Neural cell (in vitro differentiated cells): ENCODE measurements around the gene DUSP14. TPM values are rescaled to one million over a fixed set of nuclear protein-coding genes. Genes with fewer than 3 reads are reported as not detected.

Experiments used
- H2AFZ ChIP-seq: fragments of 200-600, 300-800 bp; sonication (generic), shearing (Covaris generic); 2 replicates; pipeline ENCODE4 v1.6.0; 2014; ENCODE audit warnings: low read depth, mild to moderate bottlenecking, antibody characterized with exemption, low read length, moderate library complexity
- H3F3A ChIP-seq: fragments of 200-600 bp; shearing (Covaris generic); 2 replicates; pipeline ENCODE4 v1.6.1; 2016; ENCODE audit warnings: mild to moderate bottlenecking, moderate library complexity, mixed read lengths, antibody characterized with exemption, low read length; ENCODE audit not compliant: insufficient read depth, poor library complexity, severe bottlenecking
- H3K27ac ChIP-seq: fragments of 200-600, 300-800 bp; sonication (generic), shearing (Covaris generic); 2 replicates; pipeline ENCODE4 v1.5.1; 2014; ENCODE audit warnings: mild to moderate bottlenecking, low read length, moderate library complexity
- H3K27me3 ChIP-seq: fragments of 300-800, 200-600 bp; sonication (generic), shearing (Covaris generic); 2 replicates; pipeline ENCODE4 v1.6.0; 2014; ENCODE audit warnings: mild to moderate bottlenecking, low read depth, low read length, moderate library complexity; ENCODE audit not compliant: insufficient read depth
- H3K36me3 ChIP-seq: fragments of 300-800, 200-600 bp; sonication (generic), shearing (Covaris generic); 2 replicates; pipeline ENCODE4 v1.5.1; 2014; ENCODE audit warnings: mild to moderate bottlenecking, antibody characterized with exemption, low read length, moderate library complexity; ENCODE audit not compliant: insufficient read depth
- H3K4me2 ChIP-seq: fragments of 300-800, 200-600 bp; sonication (generic), shearing (Covaris generic); 2 replicates; pipeline ENCODE4 v1.6.0; 2014; ENCODE audit warnings: mild to moderate bottlenecking, low read length
- H3K4me3 ChIP-seq: fragments of 300-800, 200-600 bp; sonication (generic), shearing (Covaris generic); 2 replicates; pipeline ENCODE4 v1.5.1; 2014; ENCODE audit warnings: mild to moderate bottlenecking, low read length, moderate library complexity
- H3K79me2 ChIP-seq: fragments of 200-600 bp; shearing (Covaris generic); replicated peaks from 2 replicates; pipeline ENCODE4 v1.6.0; 2014; ENCODE audit warnings: mild to moderate bottlenecking, low read length, moderate library complexity; ENCODE audit not compliant: insufficient read depth
- H3K9ac ChIP-seq: fragments of 300-800, 200-600 bp; sonication (generic), shearing (Covaris generic); 2 replicates; pipeline ENCODE4 v1.6.1; 2016; ENCODE audit warnings: mild to moderate bottlenecking, low read length, mixed read lengths
- H3K9me2 ChIP-seq: fragments of 200-600 bp; shearing (Covaris generic); 2 replicates; pipeline ENCODE4 v1.6.1; 2016; ENCODE audit warnings: mild to moderate bottlenecking, low read length, mixed read lengths; ENCODE audit not compliant: insufficient read depth
- H3K9me3 ChIP-seq: fragments of 200-600, 300-800 bp; sonication (generic), shearing (Covaris generic); 2 replicates; pipeline ENCODE4 v1.6.1; 2016; ENCODE audit warnings: mild to moderate bottlenecking, mixed run types, low read length, moderate library complexity, mixed read lengths
- H4K20me1 ChIP-seq: fragments of 200-600 bp; shearing (Covaris generic); 2 replicates; pipeline ENCODE4 v1.6.1; 2016; ENCODE audit warnings: mild to moderate bottlenecking, mixed run types; ENCODE audit not compliant: insufficient read depth
- CTCF ChIP-seq: fragments of 450-650 bp; IDR thresholded peaks from 2 replicates; pipeline ENCODE4 v1.5.1; 2014; ENCODE audit warnings: antibody characterized with exemption, mild to moderate bottlenecking, moderate library complexity; ENCODE audit not compliant: poor library complexity, severe bottlenecking
- EP300 ChIP-seq: fragments of 450-650 bp; conservative IDR thresholded peaks from 2 replicates; pipeline ENCODE4 v1.6.1; 2014; ENCODE audit warnings: antibody characterized with exemption, mild to moderate bottlenecking, moderate library complexity; ENCODE audit not compliant: poor library complexity, severe bottlenecking
- EZH2 ChIP-seq: fragments of 200-600, 300-800 bp; shearing (Covaris generic), sonication (generic); IDR thresholded peaks from 2 replicates; pipeline ENCODE4 v1.6.1; 2014; ENCODE audit warnings: antibody characterized with exemption, low read length, borderline replicate concordance, mild to moderate bottlenecking; ENCODE audit not compliant: insufficient read depth, poor library complexity, severe bottlenecking
- MXI1 ChIP-seq: fragments of 450-650 bp; conservative IDR thresholded peaks from 2 replicates; pipeline ENCODE4 v1.6.1; 2014; ENCODE audit warnings: antibody characterized with exemption, mild to moderate bottlenecking; ENCODE audit not compliant: poor library complexity, severe bottlenecking
- POLR2AphosphoS5 ChIP-seq: IDR thresholded peaks from 2 replicates; pipeline ENCODE4 v1.6.1; 2012
- RAD21 ChIP-seq: fragments of 450-650 bp; conservative IDR thresholded peaks from 2 replicates; pipeline ENCODE4 v1.6.1; 2014; ENCODE audit warnings: antibody characterized with exemption, mild to moderate bottlenecking, moderate library complexity
- REST ChIP-seq: IDR thresholded peaks from 2 replicates; pipeline ENCODE4 v1.6.1; 2012; ENCODE audit warnings: borderline replicate concordance
- SMC3 ChIP-seq: fragments of 450-650 bp; conservative IDR thresholded peaks from 2 replicates; pipeline ENCODE4 v1.6.1; 2014; ENCODE audit warnings: antibody characterized with exemption, mild to moderate bottlenecking, moderate library complexity; ENCODE audit not compliant: poor library complexity
- TAF1 ChIP-seq: IDR thresholded peaks from 2 replicates; pipeline ENCODE4 v1.6.1; 2012; ENCODE audit warnings: low read depth
- polyA plus RNA-seq: library from polyadenylated mRNA; depleted of rRNA; stranded (reverse); fragments of >200 nt; gene quantifications from 2 replicates; pipeline ENCODE4 v1.2.3, GENCODE V29; 2014

DUSP14 gene
- polyA plus RNA-seq, 1 donor from 2014 or later, result 19.7 TPM

GRCh38 chr17:37543637-37544052, 54.0 kb downstream of the DUSP14 start:
- TF ChIP-seq TAF1 (no peak), CTCF (no peak), EZH2 (no peak), SMC3 (no peak), EP300 (no peak), REST (no peak), MXI1 (no peak), RAD21 (no peak), POLR2AphosphoS5 (no peak)
- H3K27me3 ChIP-seq, result no peaks in the 10 kb centered on the region
- no peak overlapping the region for H3K4me3 ChIP-seq
- no peak overlapping the region for H2AFZ ChIP-seq
- H3K9ac ChIP-seq, result no peak overlapping the region
- H3K4me2 ChIP-seq, result no peak overlapping the region
- no peaks in the 10 kb centered on the region for H3F3A ChIP-seq
- H3K9me2 ChIP-seq, result no peaks in the 10 kb centered on the region
- H3K27ac ChIP-seq, result no peak overlapping the region
- no peaks in the 10 kb centered on the region for H3K9me3 ChIP-seq
- no peaks in the 10 kb centered on the region for H3K79me2 ChIP-seq
- no peaks in the 10 kb centered on the region for H4K20me1 ChIP-seq
- H3K36me3 ChIP-seq, result peaks cover 6% of the 10 kb centered on the region

- H3K9me2 ChIP-seq, result no peaks in the 10 kb centered on the region
- H2AFZ ChIP-seq, result no peak overlapping the region
- no peak overlapping the region for H3K9ac ChIP-seq
- no peak overlapping the region for H3K27ac ChIP-seq
- no peaks in the 10 kb centered on the region for H4K20me1 ChIP-seq
- H3F3A ChIP-seq, result no peaks in the 10 kb centered on the region
- H3K9me3 ChIP-seq, result no peaks in the 10 kb centered on the region
- H3K4me3 ChIP-seq, result no peak overlapping the region
- no peaks in the 10 kb centered on the region for H3K27me3 ChIP-seq
- peaks cover 2% of the 10 kb centered on the region for H3K79me2 ChIP-seq
- peaks cover 13% of the 10 kb centered on the region for H3K36me3 ChIP-seq
- H3K4me2 ChIP-seq, result no peak overlapping the region
- TF ChIP-seq EZH2 (no peak), REST (no peak), MXI1 (no peak), RAD21 (no peak), EP300 (no peak)
Measured at GRCh38 chr17:37545486-37545885, 55.8 kb downstream of the DUSP14 start.
